T follicular helper cell (primary cell): Measurements from ENCODE around the gene PLEKHA1.

Experiments used
- DNase-seq: peaks from one replicate; pipeline ENCODE4 v3.0.0-alpha.2; 2020; ENCODE audit warnings: low read depth

Gene PLEKHA1

DNA sequence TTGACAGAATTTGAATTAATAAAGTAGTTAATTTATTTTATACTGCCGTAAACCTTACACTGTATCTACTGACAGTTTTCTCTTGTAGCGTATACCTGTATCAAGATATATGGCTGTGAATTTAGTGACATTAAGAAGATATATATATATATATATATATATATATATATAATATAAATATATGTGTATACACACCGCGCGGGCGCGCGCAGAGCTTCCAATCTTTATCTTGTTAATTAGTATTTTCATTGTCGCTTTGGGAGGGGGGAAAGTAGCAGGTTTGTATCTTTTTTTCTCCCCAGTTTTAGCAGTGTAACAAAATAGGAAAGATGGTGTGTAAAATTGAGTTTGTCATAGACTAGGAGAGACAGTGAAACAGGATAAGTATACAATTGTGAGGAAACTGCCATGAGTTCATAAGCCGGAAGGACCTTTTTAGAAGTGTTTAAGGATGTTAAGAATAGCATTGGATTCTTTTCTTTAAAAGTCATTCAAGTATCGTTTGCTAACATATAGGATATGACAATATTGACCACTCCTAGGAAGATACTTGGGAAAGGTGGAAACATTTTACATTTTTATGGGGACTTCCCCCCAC is 2.0 kb downstream of the PLEKHA1 start:
- no peak for DNase-seq

- DNase-seq = no peak
These were observed 4.5 kb downstream of the PLEKHA1 start for GRCh38 chr10:122379041-122379440.

DNA sequence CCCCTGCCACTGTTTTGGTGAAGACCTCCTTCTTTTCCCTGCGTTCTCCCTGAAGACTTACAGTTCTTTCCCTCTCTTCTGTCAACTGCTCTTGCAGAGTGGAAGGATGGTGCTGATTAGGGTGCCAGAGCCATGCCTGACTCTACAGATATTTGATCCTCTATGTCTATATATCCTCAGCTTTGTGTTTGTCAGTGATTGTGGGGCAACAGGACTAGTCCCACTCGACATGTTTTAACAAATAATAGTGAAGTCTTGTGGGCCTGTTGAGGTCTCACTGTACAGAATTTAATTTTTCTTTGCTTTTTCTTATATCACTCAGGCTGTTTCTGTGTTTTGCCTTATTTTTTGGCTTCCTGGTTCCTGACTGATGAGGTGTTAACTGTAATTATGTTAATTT is 5.0 kb downstream of the PLEKHA1 start:
- DNase-seq = no peak

GRCh38 chr10:122380703-122381102 is 6.2 kb downstream of the PLEKHA1 start:
- no peak for DNase-seq

- DNase-seq = no peak
These were observed 7.2 kb downstream of the PLEKHA1 start for GRCh38 chr10:122381680-122382079.

DNA sequence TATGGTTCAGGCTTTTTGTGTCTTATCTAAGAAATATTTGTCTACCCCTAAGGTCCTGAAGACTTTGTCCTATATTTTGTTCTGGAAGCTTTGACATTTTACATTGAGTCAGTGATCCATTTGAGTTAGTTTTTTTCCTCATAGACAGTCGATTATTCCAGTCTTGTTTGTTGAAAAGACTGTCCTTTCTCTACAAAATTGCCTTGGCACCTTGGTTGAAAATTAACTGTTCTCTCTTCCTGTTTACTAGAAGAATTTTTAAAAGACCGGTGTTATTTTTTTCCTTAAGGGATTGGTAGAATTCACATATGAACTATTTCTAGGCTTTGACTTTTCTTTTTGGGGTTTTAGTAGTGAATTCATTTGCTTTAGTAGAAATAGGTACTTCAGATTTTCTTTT is 12.0 kb downstream of the PLEKHA1 start:
- DNase-seq = no peak

DNA sequence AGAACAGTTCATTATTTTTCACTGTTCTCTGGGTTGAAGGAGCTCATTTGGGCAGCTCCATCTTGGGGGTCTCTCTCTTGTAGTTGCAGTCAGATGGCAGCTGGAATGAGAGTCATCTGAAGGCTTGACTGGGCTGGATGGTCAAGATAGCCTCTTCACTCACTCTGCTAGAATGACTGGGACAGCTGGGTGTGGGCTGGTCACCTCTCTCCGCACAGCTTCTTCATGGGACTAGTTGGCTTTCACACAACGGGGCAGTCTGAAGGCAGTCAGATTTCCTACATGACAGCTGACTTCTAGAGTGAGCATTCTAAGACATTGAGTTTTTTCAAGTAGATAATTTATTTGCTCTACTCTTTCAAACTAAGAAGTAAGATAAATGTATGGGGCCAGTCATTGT is 13.1 kb downstream of the PLEKHA1 start:
- no peak for DNase-seq

GRCh38 chr10:122388287-122388997 is 13.9 kb downstream of the PLEKHA1 start:
- DNase-seq = no peak

- no peak for DNase-seq
These were observed 15.8 kb downstream of the PLEKHA1 start for GRCh38 chr10:122390271-122390670.

DNA sequence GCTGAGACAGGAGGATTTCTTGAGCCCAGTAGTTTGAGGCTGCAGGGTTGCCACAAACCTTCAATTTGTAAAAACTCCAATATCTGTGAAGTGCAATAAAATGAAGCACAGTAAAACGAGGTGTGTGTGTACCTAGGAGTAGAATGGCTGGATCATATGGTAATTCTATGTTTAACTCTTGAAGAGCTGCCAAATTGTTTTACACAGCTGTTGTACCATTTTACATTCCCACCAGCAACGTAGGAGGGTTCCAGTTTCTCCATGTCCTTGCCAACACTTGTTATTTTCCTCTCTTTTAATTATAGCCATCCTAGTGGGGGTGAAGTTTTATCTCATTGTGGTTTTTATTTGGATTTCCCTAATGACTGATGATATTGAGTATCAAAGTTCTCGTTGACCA is 16.2 kb downstream of the PLEKHA1 start:
- DNase-seq = no peak

- no peak for DNase-seq
These were observed 17.4 kb downstream of the PLEKHA1 start for GRCh38 chr10:122391875-122392274.

DNA sequence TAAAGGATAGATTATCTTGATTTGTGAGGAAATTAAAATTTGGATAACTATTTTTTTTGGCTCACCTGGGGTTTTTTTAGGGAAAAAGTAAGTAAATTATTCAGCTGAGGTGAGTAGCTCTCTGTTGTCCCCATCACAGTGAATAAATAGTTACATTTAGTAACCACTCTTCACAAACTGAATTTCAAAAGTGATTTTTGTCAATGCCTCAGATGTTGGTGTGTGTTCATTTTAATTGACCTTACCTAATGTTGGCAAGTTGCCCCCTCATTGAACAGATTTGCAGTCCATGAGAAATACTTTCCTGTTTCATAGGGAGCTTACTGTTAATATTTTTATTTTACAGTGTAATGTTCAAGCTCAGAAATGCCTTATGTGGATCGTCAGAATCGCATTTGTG is 18.3 kb downstream of the PLEKHA1 start:
- DNase-seq = no peak

DNA sequence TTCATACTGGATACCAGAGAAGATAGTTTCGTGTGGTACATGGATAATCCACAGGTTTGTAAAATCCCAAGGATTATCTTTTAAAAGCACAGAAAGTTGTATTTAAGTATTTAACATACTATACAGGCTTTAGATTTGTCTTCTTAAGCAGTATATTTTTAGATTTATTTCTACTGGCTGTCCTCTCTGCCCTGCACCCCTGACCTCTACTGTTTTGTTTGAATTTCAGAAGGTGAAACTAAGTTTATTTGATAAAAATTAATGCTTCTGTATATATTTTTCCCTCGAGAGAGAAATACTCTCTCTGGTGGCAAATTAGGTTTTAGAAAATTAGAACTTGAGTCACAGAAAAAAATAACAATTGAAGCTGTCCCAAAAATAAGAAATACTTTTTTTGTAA is 18.8 kb downstream of the PLEKHA1 start:
- DNase-seq = no peak

GRCh38 chr10:122402548-122403131 is 28.1 kb downstream of the PLEKHA1 start:
- DNase-seq = no peak

DNA sequence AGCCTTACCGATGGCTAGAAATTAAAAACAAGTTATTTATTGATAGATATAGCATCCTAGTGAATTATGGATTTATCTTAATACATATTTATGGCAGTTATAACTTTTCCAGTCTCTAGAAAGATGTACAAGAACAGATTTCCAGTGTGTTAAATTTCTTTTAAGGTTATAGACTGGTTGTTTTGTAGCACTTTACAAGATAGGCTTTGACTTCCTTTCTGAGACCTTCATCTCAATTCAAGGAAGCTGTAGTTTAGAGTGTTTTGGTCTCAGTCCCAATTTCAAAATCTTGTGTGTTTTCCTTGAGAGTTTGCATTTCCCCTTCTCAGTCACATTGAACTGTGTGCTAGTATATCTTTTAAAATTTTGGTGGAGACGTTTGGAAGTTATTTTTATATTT is 30.1 kb downstream of the PLEKHA1 start:
- no peak for DNase-seq

- DNase-seq = no peak
These were observed 33.0 kb downstream of the PLEKHA1 start for GRCh38 chr10:122407375-122408125.

GRCh38 chr10:122413327-122413726 is 38.8 kb downstream of the PLEKHA1 start:
- DNase-seq = no peak

DNA sequence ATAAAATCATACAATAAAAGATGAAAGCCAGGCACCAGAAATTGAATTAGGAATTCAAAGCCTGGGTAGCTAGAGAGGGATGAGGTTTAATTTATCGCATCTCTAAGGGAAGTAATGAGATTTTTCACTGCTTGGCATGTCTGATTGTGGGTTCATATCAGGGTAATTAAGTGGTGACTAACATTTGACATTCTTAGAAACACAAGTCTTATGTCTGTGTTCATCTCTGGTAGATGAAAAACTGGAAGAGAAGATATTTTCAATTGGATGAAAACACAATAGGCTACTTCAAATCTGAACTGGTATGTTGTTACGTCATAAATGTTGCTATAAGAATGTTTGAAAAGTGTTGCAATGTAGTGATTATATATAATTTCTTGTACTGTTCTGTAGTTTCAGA is 43.2 kb downstream of the PLEKHA1 start:
- no peak for DNase-seq

- DNase-seq = no peak
These were observed 44.5 kb downstream of the PLEKHA1 start for GRCh38 chr10:122419016-122419415.

DNA sequence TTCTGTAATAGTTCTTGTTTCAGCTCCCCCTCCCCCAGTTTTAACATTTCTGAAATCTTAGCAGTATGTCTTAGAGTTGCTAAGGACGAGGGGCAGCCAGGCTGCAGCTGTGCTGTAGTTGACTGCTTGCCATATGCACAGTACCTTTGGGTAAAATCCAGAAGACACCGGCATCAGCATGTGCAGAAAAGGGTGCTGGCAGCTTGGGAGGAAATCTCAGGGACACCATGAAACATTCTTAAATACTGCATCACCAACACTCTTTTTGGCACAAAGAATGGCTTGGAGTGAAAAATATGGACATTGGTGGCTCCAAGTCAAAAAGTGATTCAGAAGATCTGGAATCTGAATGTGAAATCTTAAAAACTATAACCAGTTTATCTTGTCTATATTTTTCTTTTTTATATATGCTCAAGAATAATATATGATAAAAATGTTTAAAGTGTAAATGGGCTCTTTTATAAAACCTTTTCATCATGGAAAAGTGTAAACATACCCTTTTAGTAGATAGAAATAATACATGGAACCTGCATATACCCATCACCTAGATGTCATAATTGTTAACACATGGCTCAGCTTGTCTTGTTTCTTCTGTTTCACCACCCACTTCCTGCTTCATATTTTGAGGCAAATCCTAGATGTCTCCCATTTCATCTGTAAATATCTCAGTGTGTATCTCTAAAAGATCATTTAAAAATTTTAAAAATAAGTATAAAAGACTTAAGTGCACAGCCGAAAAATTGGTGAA is 45.5 kb downstream of the PLEKHA1 start:
- no peak for DNase-seq

GRCh38 chr10:122420624-122421007 is 46.1 kb downstream of the PLEKHA1 start:
- DNase-seq = no peak

GRCh38 chr10:122421054-122421625 is 46.6 kb downstream of the PLEKHA1 start:
- no peak for DNase-seq
